GM19043 (cell line): ENCODE data around the gene RGPD5.
"Not testable (repeated sequence)": the region's sequence is repeated elsewhere in the genome, so short reads cannot be mapped to it uniquely, and the experiment has no call there.

Source experiments
- ATAC-seq: cut with Tn5 transposase; IDR thresholded peaks from one replicate; pipeline ENCODE4 v1.9.1; 2021; ENCODE audit warnings: low read depth; ENCODE audit not compliant: unreplicated experiment

The RGPD5 gene

DNA sequence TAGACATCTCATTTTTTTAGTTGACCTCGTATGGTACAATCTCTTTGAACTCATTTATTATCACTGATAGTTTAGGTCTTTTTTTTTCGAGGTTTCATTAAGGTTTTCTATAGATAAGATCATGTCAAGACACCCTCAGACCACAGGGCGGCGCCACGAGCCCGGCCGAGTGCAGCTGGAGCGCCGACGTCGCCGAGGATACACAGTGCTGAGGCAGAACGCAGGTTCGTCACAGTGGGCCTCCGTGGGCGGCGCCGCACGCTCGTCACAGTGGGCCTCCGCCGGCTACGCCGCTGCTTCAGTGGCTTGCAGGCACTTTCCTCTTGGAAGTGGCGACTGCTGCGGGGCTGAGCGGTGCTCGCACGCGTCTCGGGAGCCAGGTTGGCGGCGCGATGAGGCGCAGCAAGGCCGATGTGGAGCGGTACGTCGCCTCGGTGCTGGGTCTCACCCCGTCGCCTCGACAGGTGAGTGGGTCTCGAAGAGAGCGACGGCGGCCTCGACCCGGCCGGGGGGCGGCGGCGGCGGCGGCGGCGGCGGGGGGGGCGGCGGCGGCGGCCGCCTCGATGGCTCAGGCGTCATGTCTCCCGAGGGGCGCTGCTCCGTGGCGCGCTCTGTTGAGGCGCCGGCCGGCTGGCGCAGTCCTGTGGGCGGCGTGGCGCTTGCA lies at the start of gene RGPD5:
TSS of gene RGPD5 (plus strand) at position 232 of the 664 bp plus-strand sequence. CDS start at position 393, 161 bp downstream.
- peak; percentile 94 for ATAC-seq

DNA sequence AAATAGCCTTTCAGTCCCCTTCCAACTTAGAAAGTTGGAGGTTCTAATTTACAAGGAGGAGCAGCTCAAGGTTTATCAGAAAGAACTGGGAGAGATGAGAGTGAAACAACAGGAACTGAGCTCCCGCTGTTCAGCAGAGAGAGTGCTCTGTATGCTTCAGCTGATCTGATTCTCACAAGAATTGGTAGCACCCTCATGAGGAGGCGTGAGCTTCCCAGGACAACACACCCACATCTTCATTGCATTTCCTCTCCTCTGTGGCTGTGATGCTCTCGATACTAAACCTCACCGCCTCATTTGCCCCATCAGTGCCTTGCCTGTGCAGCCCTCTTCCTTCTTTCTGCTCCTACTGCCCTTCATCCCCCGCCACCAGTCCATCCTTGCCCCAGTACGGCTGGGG lies 42.5 kb upstream of the RGPD5 start:
- not testable (repeated sequence) for ATAC-seq

DNA sequence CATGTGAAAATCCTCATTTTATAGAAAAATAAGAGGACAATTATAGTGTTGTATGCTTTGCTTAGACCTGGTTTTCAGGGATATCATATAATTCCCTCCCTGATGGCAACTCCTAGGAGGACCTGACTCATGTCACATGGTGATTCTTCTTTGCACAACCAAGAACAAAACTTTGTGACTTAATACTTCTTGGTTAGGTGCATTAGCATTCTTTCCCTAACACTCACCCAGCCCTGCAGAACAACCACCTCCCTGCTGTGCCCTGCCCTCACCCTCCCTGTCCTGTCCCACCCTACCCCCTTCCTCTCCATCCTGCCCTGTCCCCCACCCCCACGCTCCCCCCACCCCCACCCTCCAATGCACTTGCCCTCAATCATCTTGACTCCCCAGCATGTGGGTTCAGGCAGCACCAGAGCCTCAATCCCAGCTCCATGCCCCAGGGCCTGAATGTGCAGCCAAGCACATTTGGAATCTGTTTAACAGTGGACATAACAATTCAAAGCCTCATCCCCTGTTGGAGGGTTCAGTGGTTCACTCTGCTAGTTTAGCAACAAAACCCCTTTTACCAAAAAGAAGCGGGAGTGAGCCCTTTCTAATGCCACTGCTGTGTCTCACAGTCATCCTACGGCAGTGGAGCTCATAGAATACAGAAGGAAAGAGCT lies 36.8 kb upstream of the RGPD5 start:
- not testable (repeated sequence) for ATAC-seq

DNA sequence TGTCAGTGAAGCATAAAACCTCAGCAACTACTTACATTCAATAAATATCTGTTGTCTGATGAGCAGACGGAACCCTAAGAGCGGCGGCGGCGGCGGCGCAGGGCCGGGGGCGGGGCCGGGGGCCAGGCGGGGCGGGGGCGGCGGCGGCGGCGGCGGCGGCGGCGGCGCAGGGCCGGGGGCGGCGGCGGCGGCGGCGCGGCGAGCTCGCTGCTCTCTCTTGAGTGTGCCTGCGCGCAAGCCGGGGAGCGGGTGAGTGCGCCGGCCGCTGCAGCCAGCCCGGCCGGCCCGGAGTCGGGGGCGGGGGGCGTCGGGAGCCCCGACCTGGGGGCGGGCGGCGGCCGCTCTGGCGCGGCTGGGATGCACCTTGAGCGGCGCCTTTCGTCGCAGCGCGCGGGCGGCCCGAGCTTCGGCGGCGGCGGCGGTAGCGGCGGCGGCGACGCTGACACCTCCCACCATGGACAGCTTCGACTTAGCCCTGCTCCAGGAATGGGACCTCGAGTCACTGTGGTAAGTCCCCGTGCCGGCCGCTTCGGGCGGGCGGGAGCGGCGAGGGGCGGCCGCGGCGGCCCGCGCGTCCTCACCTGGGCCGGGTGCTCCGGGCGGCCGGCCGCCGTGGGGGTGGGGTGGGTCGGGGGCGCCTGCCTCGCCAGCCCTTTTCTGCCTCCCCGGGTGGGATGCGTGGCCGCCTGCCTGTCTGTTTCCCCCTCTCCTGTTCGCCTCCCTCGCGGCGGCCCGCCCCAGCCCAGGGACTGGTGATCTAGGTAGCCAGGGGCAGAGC lies 33.7 kb upstream of the RGPD5 start:
- not testable (repeated sequence) for ATAC-seq

DNA sequence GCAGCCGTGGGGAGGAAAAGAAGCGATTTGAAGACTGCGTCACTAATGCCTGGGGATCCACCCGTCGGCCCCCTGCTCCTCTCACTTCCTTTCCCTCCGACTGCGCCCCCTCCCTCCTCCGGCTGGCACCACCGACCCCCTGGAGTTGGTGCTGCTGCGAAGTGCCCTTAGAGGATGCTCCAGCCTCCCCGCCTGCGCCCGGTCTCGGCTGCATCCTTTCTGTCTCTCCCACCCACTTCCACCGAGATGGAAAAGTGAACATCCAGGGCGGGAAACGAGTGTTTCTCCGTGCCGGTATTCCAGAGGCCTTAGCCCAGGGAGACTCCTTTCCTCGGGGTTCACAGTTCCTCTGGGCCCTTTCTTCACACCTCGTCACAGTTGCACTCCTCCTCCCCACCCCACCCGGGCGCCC lies 33.1 kb upstream of the RGPD5 start:
- not testable (repeated sequence) for ATAC-seq

DNA sequence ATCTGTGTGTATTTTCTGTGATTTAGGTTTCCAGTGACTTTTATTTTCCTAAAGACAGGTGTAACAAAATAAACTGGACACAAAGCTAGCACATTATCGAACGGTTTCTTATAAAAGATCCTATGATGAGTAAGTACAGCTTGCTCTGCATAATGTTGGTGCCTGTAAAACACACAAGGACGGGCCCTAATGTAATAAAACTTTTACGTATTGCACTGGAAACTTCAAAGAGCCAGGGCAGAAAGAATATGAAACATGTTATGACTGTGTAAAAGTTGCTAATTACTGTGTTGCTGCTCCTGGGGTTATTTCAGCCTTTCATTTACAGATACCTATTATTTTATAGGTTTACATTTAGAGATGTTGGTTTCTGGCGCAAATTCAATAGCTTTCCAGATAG lies 32.1 kb upstream of the RGPD5 start:
- ATAC-seq, result not testable (repeated sequence)

DNA sequence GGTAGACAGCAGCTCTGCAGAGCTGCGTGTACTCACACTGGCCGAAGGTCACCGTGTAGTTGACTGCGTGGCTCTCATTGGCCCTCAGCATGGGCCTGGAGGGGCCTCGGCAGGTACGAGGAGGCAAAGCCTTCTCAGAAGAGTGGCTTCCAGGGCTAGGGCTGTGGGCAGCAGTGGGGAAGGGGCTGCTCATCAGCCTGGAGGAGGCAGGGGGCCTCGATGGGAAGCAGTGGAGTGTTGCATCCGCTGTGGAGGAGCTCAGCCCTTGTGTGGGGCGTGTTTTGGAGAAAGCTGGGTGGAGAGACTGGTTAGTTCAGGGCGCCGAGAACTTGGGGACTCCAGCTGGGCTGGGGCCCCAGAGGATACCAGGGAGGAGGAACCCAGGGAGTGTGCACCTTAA lies 28.0 kb upstream of the RGPD5 start:
- ATAC-seq, result not testable (repeated sequence)

DNA sequence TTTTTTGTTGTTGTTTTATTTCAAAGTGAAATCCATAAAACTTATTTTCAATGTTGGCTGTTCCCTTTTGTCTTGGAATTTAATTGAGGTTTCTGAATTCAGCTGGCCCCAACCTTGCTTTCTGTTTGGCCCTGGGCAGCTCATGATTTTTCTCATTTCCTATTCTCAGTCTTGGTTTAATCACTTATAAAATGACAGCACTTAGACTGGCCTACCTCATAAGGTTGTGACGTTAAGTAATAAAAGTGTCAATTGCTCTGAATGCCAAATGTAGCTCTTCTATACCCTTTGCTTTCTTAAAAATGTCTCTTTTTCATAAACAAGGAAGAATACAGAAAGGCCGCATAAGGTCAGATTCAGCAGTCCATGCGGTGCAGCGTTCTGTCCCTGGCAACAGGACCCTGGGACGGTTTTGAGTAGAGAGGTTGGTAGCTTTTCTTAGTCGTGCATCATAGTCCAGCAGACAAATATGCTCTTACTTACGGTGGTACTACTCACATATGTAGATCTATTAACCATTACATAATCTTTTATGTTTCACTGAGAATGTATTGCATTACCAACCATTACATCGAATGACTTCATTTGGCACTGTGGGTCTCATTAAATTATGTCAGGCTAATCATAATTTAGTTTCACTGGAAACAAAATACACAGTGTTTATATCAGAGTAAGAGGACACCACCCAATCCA lies 27.1 kb upstream of the RGPD5 start:
- not testable (repeated sequence) for ATAC-seq

DNA sequence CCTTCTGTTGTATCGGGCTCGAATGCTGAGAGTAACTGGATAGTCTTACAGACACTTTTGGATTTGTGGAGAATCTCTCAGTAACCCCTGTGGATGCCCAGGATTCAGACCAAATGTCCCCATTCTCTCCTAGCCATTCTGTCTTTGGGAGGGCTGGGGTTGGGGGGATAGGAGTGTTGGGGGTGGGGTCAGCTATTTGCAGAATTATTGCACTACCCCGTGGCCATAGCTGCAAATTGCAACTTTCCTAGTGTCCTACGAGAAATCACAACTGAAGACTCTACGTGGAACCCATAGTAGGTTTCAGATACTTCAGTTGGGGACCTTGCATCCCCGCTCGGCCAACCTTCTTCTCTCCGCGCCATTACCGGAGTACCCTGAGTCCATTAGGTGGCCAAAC lies 25.2 kb upstream of the RGPD5 start:
- ATAC-seq, result not testable (repeated sequence)

DNA sequence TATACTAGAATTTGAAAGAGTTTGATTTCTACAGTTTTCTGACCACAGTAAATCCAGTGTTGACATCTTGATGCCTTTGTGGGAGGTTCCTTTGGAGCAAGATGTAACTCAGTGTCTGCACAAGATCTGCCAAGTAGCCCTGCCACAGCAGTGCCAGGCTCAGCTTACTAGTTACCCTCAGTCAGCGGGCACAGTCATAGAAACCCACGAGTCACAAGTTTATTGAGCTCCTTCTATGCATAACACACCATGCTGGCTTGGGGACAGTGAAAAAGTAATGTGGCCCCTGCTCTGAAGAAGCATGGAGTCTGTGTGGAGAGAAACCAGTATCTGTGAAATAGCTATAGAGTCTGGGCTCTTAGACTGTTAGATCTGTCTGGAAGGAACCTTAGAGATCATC lies 15.0 kb upstream of the RGPD5 start:
- ATAC-seq, result not testable (repeated sequence)

DNA sequence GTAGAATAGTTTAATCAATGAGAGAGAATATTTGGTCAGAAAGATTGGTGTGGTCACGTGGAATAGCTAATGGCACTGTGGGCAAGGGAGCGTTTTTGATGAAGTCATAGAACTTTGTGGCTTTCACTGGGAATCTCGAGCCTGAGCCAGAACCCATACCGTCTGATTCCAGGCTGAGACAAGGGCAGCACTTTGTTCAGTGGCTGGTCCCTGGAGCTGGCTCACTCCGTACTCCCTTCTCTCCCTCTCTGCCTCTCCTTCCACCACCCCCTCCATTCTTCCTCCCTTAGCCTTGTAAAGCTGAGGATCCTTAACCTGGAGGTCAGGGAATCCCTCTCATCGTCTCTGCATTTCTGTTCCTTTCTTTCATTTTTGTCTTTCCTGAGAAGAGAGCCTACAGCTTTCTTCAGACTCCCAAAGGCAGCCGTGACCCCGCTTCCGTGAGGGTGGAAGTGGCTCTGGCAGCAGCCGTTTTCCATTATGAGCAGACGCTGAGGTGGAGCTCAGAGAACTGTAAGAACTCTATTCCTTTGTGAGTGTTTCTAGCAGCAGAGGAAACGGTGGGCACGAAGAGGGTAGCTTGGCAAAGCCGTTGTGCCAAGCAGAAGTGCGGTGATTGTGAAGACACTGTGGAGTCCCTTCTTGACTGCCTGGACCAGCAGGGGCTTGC lies 12.8 kb upstream of the RGPD5 start:
- ATAC-seq, result not testable (repeated sequence)

DNA sequence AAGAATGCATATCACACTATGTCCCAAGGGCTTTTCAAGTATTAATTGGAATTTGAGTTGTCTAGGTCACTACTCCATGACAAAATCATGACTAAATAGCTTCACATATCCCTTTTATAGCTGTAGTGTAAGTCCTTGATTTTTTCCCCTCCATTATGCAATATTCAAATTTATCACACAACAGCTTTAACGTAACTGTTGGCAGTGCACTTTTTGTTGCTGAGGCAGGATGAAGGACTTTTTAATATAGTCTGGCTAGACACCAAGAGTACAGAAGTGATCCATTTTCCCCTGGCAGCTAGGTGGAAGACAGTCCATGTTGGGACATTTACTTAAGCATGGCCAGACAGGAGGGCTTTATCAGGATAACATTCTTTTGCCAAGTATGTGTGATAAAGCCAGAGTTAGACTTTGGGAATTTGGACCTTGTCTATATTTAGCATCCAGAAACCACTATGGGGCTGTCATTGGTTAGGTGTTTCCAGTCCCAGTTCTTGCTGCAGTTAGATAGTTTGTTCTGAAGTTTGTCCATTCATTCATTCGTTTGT lies 11.6 kb upstream of the RGPD5 start:
- ATAC-seq, result not testable (repeated sequence)

DNA sequence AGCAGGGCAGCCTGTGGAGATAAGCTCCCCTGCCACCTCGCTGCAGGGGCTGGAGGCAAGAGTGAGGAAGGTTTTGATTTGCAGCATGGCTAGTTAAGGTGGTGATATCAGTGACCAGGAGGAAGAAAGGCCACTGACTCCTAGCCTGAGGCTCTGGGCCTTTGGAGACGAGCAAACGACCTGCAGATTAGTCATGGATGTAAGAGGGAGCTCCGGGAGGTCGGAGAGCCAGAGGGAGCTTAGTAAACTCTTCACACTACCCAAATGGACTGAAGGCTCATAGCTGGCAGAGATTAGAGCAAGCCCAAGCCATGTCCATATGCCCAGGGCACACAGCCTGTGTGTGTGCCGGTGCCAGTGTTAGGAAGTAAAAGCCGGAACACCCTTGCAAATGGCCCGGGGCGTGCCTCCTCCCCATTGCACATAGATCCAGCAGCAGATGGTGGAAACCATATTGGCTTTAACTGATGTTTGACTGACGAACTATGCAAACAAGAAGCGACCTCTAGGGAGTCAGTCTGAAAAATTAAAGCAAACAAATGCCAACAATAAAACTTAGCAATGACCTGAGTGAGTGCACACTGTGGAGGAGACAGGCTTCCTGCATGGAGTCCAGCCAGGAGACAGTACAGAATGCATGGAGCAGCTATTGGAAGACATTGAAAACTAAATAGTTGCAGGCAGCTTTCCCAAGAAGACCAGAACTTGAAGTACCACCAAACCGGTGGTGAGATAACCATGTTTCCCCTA lies 2.4 kb upstream of the RGPD5 start:
- not testable (repeated sequence) for ATAC-seq

DNA sequence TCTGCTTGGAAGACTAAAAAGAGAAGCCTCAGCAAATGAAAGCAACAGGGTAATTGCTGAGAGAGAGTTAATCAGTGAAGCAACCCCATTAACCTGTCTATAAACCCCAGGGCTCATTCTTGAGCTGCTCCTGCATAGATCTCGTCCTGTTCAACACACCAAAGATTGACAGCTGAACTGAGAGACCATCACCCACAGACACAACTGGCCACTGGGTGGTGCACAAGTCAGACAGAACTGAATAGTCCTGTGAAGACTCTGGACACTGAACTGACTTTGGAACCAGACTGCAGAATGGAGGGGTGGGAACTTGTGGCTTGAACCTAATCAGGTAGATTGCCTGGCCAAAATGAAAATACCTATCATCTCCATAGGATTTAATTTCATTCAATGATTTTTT lies 1.4 kb upstream of the RGPD5 start:
- ATAC-seq, result peak; percentile 54

DNA sequence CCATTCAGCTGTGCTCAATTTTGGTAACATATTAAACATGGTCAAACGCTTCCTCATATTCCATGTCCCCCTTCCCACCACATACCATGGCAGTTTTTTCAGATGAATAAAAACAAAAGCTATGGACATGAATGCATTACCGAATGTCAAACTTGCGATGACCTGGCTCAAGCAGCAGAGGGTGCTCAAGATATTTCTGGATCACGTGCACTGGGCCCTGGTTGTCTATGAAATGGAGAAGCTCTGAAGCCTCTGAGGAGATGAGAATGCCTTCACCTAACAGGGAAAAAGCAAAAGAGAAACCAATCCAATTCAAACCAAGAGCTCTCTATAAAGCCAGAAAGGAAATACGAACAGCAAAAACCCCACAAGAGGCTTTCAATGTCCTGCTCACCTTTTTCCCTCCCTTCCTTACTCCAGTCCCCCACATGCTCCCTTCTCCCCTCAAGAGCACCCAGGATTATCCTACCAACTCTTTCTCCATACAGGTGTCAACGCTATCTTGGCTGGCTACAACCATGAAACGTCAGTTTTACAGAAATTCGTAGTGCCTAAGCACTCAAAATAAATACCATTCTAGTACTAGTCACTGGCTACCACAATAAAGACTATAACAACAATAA lies 77.1 kb downstream of the RGPD5 start:
- ATAC-seq, result not testable (repeated sequence)

DNA sequence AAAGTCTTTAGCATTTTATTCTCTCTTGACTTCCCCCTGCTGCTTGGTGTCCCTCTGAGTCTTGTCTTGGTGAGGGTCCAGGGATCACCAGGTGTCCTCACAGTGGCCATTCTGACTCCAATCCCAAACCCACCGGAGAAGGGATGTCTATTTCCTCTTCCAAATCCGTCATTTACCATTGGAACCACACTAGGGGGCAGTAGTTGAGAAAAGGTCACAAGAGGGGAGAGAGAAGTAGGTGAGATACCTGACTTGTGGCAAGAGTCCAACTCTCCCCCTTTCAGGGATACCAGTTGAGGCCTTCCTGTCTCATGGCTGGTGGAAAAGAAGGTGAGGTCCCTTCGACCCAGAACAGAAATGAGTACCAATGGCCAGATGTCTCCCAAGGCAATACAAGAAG lies 82.5 kb downstream of the RGPD5 start:
- ATAC-seq, result not testable (repeated sequence)

DNA sequence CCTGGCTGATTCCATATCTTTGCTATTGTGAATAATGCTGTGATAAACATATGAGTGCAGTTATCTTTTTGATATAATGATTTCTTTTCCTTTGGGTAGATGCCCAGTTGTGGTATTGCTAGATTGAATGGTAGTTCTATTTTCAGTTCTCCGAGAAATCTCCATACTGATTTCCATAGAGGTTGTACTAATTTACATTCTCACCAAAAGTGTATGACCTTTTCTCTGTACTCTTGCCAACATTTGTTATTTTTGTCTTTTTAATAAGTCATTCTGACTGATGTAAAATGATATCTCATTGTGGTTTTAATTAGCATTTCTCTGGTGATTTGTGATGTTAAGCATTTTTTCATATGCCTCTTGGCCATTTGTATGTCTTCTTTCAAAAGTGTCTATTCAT lies 88.0 kb downstream of the RGPD5 start:
- ATAC-seq, result not testable (repeated sequence)

DNA sequence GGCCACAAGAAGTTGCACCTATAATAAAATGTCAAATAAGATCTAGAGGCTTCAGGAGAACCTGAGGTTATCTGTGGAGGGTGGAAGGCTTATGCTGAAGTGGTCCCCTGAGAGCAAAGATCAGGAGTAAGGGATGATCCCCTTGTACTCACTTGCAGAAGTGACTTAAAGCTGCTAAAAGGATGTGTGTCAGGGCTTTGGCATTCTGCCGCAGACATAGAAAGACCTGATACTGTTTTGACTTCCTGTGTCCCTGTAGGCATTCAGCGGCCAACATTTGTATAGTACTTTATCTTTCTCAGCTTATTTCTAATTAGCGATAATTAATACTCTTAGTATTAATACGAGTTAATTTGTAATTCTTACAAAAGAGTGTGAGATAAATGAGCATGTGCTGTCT lies 94.3 kb downstream of the RGPD5 start:
- not testable (repeated sequence) for ATAC-seq

DNA sequence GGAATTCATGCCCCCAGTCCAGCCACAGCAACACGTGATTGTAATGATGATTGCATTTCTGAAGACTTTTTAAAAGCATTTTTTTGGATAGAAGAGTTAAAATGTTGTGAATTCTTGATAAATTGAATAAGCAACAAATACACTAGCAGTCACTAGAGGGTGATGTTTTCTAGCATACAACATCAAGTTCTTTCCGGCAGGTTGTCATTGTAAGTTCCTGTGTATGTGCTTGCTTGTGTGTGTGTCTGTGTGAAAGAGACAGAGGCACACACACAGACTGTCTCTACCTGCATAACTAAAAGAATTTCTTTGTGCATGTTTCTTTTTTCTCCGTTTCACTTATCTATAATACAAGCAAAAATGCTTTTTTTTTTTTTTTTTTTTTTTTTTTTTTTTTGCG lies 95.8 kb downstream of the RGPD5 start:
- ATAC-seq, result not testable (repeated sequence)
